HepG2 (cell line): ENCODE results near the gene CTRL. TPM values are rescaled to one million over a fixed set of nuclear protein-coding genes. Genes with fewer than 3 reads are reported as not detected.

Experiments used
- AGO2 ChIP-seq: fragments of 200-400 bp; formaldehyde crosslinking; optimal IDR thresholded peaks from 2 replicates; pipeline ENCODE3; 2017; ENCODE audit warnings: mild to moderate bottlenecking, low read depth, low read length, moderate library complexity
- ARID2 ChIP-seq: sonication (generic); formaldehyde crosslinking; IDR thresholded peaks from 2 replicates; pipeline ENCODE4 v1.8.1; 2022; ENCODE audit warnings: mild to moderate bottlenecking, missing genetic modification reagents, borderline replicate concordance
- ARNT2 ChIP-seq: sonication (generic); formaldehyde crosslinking; IDR thresholded peaks from 2 replicates; pipeline ENCODE4 v1.8.0; 2022; ENCODE audit warnings: mild to moderate bottlenecking, low read depth, missing genetic modification reagents, moderate library complexity
- CREM ChIP-seq, 2 experiments: sonication (generic) in 1 of 2; formaldehyde crosslinking in 1 of 2; IDR thresholded peaks; 2 replicates each; pipeline versions ENCODE4 v1.4.0 to v1.6.1; 2016 to 2020; ENCODE audit warnings: antibody characterized with exemption in 1 of 2, mild to moderate bottlenecking in 1 of 2, missing genetic modification reagents in 1 of 2
- DNMT1 ChIP-seq: sonication (generic); formaldehyde crosslinking; IDR thresholded peaks from 2 replicates; pipeline ENCODE4 v1.5.1; 2020; ENCODE audit warnings: mild to moderate bottlenecking, missing genetic modification reagents
- HDAC6 ChIP-seq: fragments of 200-600 bp; sonication (generic); IDR thresholded peaks from 2 replicates; pipeline ENCODE4 v1.7.0; 2017; ENCODE audit warnings: mild to moderate bottlenecking, antibody characterized with exemption, low read length, low read depth
- HMGXB3 ChIP-seq: sonication (generic); formaldehyde crosslinking; IDR thresholded peaks from 2 replicates; pipeline ENCODE4 v1.4.0; 2020; ENCODE audit warnings: missing genetic modification reagents, borderline replicate concordance
- IRF2 ChIP-seq: IDR thresholded peaks from 2 replicates; pipeline ENCODE4 v1.6.1; 2018; ENCODE audit warnings: missing genetic modification reagents, missing compliant biosample characterization
- KDM5A ChIP-seq: fragments of 200-600 bp; sonication (generic); IDR thresholded peaks from 2 replicates; pipeline ENCODE4 v1.7.0; 2018; ENCODE audit warnings: antibody characterized with exemption, mild to moderate bottlenecking, low read length, borderline replicate concordance
- LBX2 ChIP-seq: sonication (generic); formaldehyde crosslinking; IDR thresholded peaks from 2 replicates; pipeline ENCODE4 v1.5.0; 2020; ENCODE audit warnings: missing genetic modification reagents, mild to moderate bottlenecking, borderline replicate concordance
- NAIF1 ChIP-seq: sonication (generic); formaldehyde crosslinking; IDR thresholded peaks from 2 replicates; pipeline ENCODE4 v1.5.0; 2020; ENCODE audit warnings: mild to moderate bottlenecking, missing genetic modification reagents, borderline replicate concordance
- RFX5 ChIP-seq: IDR thresholded peaks from 2 replicates; pipeline ENCODE4 v1.6.1; 2011; ENCODE audit warnings: low read depth, low read length, improper control_type of control experiment
- SNAPC2 ChIP-seq: sonication (generic); formaldehyde crosslinking; IDR thresholded peaks from 2 replicates; pipeline ENCODE4 v1.8.1; 2022; ENCODE audit warnings: mild to moderate bottlenecking, missing genetic modification reagents
- ZFP41 ChIP-seq: sonication (generic); formaldehyde crosslinking; IDR thresholded peaks from 2 replicates; pipeline ENCODE4 v1.4.0; 2020; ENCODE audit warnings: mild to moderate bottlenecking, missing genetic modification reagents, borderline replicate concordance
- ZNF503 ChIP-seq: sonication (generic); formaldehyde crosslinking; IDR thresholded peaks from 2 replicates; pipeline ENCODE4 v1.4.0; 2020; ENCODE audit warnings: missing genetic modification reagents
- ZNF558 ChIP-seq: sonication (generic); formaldehyde crosslinking; IDR thresholded peaks from 2 replicates; pipeline ENCODE4 v1.9.0; 2022; ENCODE audit warnings: mild to moderate bottlenecking, missing genetic modification reagents, borderline replicate concordance
- ZNF816 ChIP-seq: sonication (generic); formaldehyde crosslinking; IDR thresholded peaks from 2 replicates; pipeline ENCODE4 v1.8.0; 2022; ENCODE audit warnings: missing genetic modification reagents, mild to moderate bottlenecking, borderline replicate concordance
- ZSCAN30 ChIP-seq: sonication (generic); formaldehyde crosslinking; IDR thresholded peaks from 2 replicates; pipeline ENCODE4 v1.5.0; 2020; ENCODE audit warnings: mild to moderate bottlenecking, missing genetic modification reagents
- polyA plus RNA-seq, 8 experiments: library from polyadenylated mRNA; depleted of rRNA in 3 of 8; stranded (reverse) in 7 of 8; unstranded in 1 of 8; fragments of >200 nt; fragmentation: Illumina TruSeq in 4 of 8; extraction: Trizol in 4 of 8; gene quantifications; 2 replicates each; pipeline versions ENCODE4 v1.2.1 to v1.2.3, GENCODE V29; 2011 to 2016; ENCODE audit warnings: low read depth in 4 of 8, missing spikeins in 1 of 8, mixed read lengths in 1 of 8; ENCODE audit not compliant: insufficient read depth in 1 of 8
- total RNA-seq, 5 experiments: library from RNA; depleted of rRNA; stranded (reverse); fragments of >200 nt; fragmentation: Illumina TruSeq; extraction: Trizol; gene quantifications; 2 replicates each; pipeline ENCODE4 v1.2.3, GENCODE V29; 2016; ENCODE audit warnings: low read depth in 1 of 5
- TF ChIP-seq, protein P1 (sequence below): sonication (generic); formaldehyde crosslinking; IDR thresholded peaks from 2 replicates; pipeline ENCODE4 v1.9.0; 2022; ENCODE audit warnings: low read depth, missing genetic modification reagents

The CTRL gene
- total and polyA plus RNA-seq, 2 of the 13 experiments (the other 11 are each of a cell fraction or from before 2014, with no cell fraction given): 1.9 to 2.7 TPM

DNA sequence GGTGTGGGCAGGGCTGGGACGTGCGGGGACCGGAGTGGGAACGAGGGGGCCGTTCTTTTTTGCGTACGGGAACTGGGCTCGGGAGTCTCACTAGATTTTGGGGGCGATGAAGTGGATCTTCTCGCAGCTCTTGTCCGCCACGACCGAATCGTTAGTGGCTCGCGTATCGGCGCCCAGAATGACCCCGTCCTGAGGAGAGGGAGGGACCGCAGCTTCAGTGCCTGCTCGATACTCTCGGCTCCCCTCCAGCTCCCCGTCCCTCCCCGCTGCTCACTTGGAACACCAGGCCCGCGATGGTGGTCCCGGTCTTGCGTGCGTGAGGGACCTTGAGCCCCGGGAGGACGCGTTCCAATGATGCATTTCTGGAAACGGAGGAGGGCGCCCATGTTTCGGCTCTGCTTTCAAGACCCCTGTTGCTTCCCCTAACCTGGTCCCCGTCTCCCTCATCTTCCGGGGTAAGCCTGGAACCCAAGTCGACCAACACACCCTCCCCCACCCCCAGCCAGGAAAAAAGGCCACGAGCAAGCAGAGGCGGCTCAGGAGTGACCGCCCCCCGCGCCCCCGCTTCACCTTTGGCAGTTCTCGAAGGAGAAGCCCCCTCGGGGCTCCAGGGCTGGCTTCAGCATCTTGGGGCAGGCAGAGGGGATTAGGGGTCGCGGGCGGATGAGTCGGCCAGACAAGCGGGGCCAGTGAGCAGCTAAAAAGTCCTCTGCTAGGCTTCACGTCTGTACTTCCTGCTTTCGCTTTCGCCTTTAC, 4.6 kb upstream of the CTRL start, which contains the start of gene PSMB10 (continued):
- TF ChIP-seq ZSCAN30 (CRISPR knock-in tag): peak; percentile 90; the same call in 1 of the 2 replicates
- TF ChIP-seq LBX2 (CRISPR knock-in tag): no peak
- no peak for TF ChIP-seq ZNF558 (CRISPR knock-in tag)
- TF ChIP-seq, protein P1, sequence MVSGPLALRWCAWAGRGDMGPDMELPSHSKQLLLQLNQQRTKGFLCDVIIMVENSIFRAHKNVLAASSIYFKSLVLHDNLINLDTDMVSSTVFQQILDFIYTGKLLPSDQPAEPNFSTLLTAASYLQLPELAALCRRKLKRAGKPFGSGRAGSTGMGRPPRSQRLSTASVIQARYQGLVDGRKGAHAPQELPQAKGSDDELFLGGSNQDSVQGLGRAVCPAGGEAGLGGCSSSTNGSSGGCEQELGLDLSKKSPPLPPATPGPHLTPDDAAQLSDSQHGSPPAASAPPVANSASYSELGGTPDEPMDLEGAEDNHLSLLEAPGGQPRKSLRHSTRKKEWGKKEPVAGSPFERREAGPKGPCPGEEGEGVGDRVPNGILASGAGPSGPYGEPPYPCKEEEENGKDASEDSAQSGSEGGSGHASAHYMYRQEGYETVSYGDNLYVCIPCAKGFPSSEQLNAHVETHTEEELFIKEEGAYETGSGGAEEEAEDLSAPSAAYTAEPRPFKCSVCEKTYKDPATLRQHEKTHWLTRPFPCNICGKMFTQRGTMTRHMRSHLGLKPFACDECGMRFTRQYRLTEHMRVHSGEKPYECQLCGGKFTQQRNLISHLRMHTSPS: no peak; the same call in 1 of the 2 replicates
- no peak for TF ChIP-seq SNAPC2
- TF ChIP-seq KDM5A: peak; percentile 83
- TF ChIP-seq IRF2 (CRISPR knock-in tag): peak; percentile 57; the same call in 1 of the 2 replicates
- TF ChIP-seq ARNT2: 0 out of 2 replicates have a peak, but pooled peaks have one; percentile 13
- TF ChIP-seq CREM (IDR thresholded peaks at IDR 0.05): no peak
- TF ChIP-seq CREM (CRISPR knock-in tag; IDR thresholded peaks at IDR 0.05): no peak
- no peak for TF ChIP-seq RFX5
- TF ChIP-seq NAIF1 (CRISPR knock-in tag): peak; percentile 86; the same call in 1 of the 2 replicates
- 0 out of 2 replicates have a peak, but pooled peaks have one; percentile 41 for TF ChIP-seq ZNF816 (CRISPR knock-in tag)
- TF ChIP-seq HDAC6: no peak
- TF ChIP-seq AGO2: peak; percentile 59
- TF ChIP-seq DNMT1 (CRISPR knock-in tag): peak; percentile 67; the same call in 1 of the 2 replicates
- TF ChIP-seq ZFP41: no peak
- TF ChIP-seq HMGXB3: peak; percentile 31; the same call in 1 of the 2 replicates
- TF ChIP-seq ZNF503 (CRISPR knock-in tag): 0 out of 2 replicates have a peak, but pooled peaks have one; percentile 8
- TF ChIP-seq ARID2 (CRISPR knock-in tag): 0 out of 2 replicates have a peak, but pooled peaks have one; percentile 80
